K562 (cell line): ENCODE measurements around the gene TYW1.
"Not testable (repeated sequence)": the region's sequence is repeated elsewhere in the genome, so short reads cannot be mapped to it uniquely, and the experiment has no call there.

Experiments used
- EP300 ChIP-seq: IDR thresholded peaks from 2 replicates; pipeline ENCODE4 v1.6.1; 2012; ENCODE audit warnings: low read length, improper control_type of control experiment
- HDAC2 ChIP-seq: fragments of 450-650 bp; IDR thresholded peaks from 2 replicates; pipeline ENCODE4 v1.6.1; 2016; ENCODE audit warnings: mild to moderate bottlenecking
- MAZ ChIP-seq, 2 experiments: fragments of 450-650 bp in 1 of 2; sonication (generic) in 1 of 2; formaldehyde crosslinking; IDR thresholded peaks in 1 of 2; conservative IDR thresholded peaks in 1 of 2; 2 replicates each; pipeline versions ENCODE4 v1.4.0 to v1.5.0; 2020; ENCODE audit warnings: mild to moderate bottlenecking in 1 of 2, missing genetic modification reagents in 1 of 2
- MEIS2 ChIP-seq: fragments of 450-650 bp; IDR thresholded peaks from 2 replicates; pipeline ENCODE4 v1.6.1; 2014; ENCODE audit warnings: mild to moderate bottlenecking; ENCODE audit not compliant: partially characterized antibody
- NRF1 ChIP-seq, 2 experiments: fragments of 450-650 bp; IDR thresholded peaks in 1 of 2; conservative IDR thresholded peaks in 1 of 2; 2 replicates each; pipeline ENCODE4 v1.6.1; 2014; ENCODE audit warnings: mild to moderate bottlenecking in 2 of 2
- RAD21 ChIP-seq, 2 experiments: fragments of 250-450 bp in 1 of 2; fragments of 450-650 bp in 1 of 2; sonication (Bioruptor Pico) in 1 of 2; formaldehyde crosslinking in 1 of 2; IDR thresholded peaks in 1 of 2; conservative IDR thresholded peaks in 1 of 2; 2 replicates each; pipeline versions ENCODE4 v1.4.0 to v1.8.0; 2020 to 2022; ENCODE audit warnings: mild to moderate bottlenecking in 2 of 2, moderate library complexity in 1 of 2
- SRF ChIP-seq, 2 experiments: fragments of 250-450, 450-650 bp in 1 of 2; sonication (Bioruptor Pico) in 1 of 2; sonication (generic) in 1 of 2; formaldehyde crosslinking; IDR thresholded peaks; 2 replicates each; pipeline versions ENCODE4 v1.5.0 to v1.5.1; 2020 to 2022; ENCODE audit warnings: mild to moderate bottlenecking in 1 of 2, missing genetic modification reagents in 1 of 2
- STAT5B ChIP-seq: fragments of 250-450 bp; sonication (Bioruptor Pico); IDR thresholded peaks from 2 replicates; pipeline ENCODE4 v1.8.0; 2021; ENCODE audit warnings: mild to moderate bottlenecking, inconsistent platforms
- TAF1 ChIP-seq: IDR thresholded peaks from 2 replicates; pipeline ENCODE4 v1.6.1; 2011; ENCODE audit warnings: mild to moderate bottlenecking, low read length, moderate library complexity; ENCODE audit not compliant: insufficient read depth, control insufficient read depth, severe bottlenecking; ENCODE audit errors: extremely low read depth
- ZBTB17 ChIP-seq: fragments of 450-650 bp; formaldehyde crosslinking; IDR thresholded peaks from 2 replicates; pipeline ENCODE4 v1.4.0; 2020; ENCODE audit warnings: mild to moderate bottlenecking
- ZKSCAN1 ChIP-seq: fragments of 150-350 bp; IDR thresholded peaks from 2 replicates; pipeline ENCODE4 v1.6.1; 2016; ENCODE audit warnings: low read depth, low read length
- ZNF232 ChIP-seq: sonication (generic); formaldehyde crosslinking; IDR thresholded peaks from 2 replicates; pipeline ENCODE4 v1.8.0; 2022; ENCODE audit warnings: mild to moderate bottlenecking, missing genetic modification reagents
- ZNF707 ChIP-seq: fragments of 250-450 bp; sonication (Bioruptor Pico); conservative IDR thresholded peaks from 2 replicates; pipeline ENCODE4 v1.8.0; 2022; ENCODE audit warnings: inconsistent platforms, mild to moderate bottlenecking, moderate library complexity
- TF ChIP-seq, protein P1 (sequence below), 3 experiments: IDR thresholded peaks in 2 of 3; conservative IDR thresholded peaks in 1 of 3; 2 replicates each; pipeline ENCODE4 v1.5.1; 2011 to 2012; ENCODE audit warnings: low read length in 3 of 3, mild to moderate bottlenecking in 3 of 3, control low read depth in 2 of 3, improper control_type of control experiment in 1 of 3, inconsistent platforms in 1 of 3, low read depth in 1 of 3, mixed read lengths in 1 of 3, moderate library complexity in 1 of 3; ENCODE audit not compliant: insufficient read depth in 2 of 3

DNA sequence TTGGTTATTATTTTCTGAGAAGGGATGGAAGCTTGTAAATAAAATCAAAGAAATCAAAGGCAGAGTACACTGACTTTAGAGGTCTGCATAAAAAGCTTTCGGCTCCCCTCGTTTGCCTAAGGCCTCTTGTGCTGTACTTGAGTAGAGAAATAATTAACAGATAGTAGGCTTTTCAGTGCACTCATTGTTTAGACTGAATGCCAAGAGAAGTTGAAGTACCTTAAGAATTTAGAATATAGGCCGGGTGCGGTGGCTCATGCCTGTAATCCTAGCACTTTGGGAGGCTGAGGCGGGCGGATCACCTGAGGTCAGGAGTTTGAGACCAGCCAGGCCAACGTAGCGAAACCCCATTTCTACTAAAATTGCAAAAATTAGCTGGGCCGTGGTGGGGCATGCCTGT is 232.4 kb downstream of the TYW1 start:
- TF ChIP-seq ZBTB17 (CRISPR knock-in tag); MAZ (CRISPR knock-in tag; conservative IDR thresholded peaks at IDR 0.05 in 1 of 2, IDR thresholded peaks at IDR 0.05 in 1 of 2); HDAC2; ZNF232; MEIS2; ZNF707 (CRISPR knock-in tag); STAT5B (CRISPR knock-in tag); RAD21 (CRISPR knock-in tag; conservative IDR thresholded peaks at IDR 0.05 in 1 of 2, IDR thresholded peaks at IDR 0.05 in 1 of 2); TAF1; NRF1 (conservative IDR thresholded peaks at IDR 0.05 in 1 of 2, IDR thresholded peaks at IDR 0.05 in 1 of 2); EP300; SRF (CRISPR knock-in tag; IDR thresholded peaks at IDR 0.05); ZKSCAN1: not testable (repeated sequence)
- TF ChIP-seq, protein P1, sequence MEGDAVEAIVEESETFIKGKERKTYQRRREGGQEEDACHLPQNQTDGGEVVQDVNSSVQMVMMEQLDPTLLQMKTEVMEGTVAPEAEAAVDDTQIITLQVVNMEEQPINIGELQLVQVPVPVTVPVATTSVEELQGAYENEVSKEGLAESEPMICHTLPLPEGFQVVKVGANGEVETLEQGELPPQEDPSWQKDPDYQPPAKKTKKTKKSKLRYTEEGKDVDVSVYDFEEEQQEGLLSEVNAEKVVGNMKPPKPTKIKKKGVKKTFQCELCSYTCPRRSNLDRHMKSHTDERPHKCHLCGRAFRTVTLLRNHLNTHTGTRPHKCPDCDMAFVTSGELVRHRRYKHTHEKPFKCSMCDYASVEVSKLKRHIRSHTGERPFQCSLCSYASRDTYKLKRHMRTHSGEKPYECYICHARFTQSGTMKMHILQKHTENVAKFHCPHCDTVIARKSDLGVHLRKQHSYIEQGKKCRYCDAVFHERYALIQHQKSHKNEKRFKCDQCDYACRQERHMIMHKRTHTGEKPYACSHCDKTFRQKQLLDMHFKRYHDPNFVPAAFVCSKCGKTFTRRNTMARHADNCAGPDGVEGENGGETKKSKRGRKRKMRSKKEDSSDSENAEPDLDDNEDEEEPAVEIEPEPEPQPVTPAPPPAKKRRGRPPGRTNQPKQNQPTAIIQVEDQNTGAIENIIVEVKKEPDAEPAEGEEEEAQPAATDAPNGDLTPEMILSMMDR (IDR thresholded peaks at IDR 0.05 in 2 of 3, conservative IDR thresholded peaks at IDR 0.05 in 1 of 3; ENCODE audit: insufficient read depth in 2 of 3, low read depth in 1 of 3, low read length in 3 of 3), result not testable (repeated sequence)
